GM21447 (cell line): ENCODE data around the gene SLCO4C1.

Source experiments
- ATAC-seq: cut with Tn5 transposase; IDR thresholded peaks from one replicate; pipeline ENCODE4 v1.9.1; 2021; ENCODE audit not compliant: unreplicated experiment

The SLCO4C1 gene

DNA sequence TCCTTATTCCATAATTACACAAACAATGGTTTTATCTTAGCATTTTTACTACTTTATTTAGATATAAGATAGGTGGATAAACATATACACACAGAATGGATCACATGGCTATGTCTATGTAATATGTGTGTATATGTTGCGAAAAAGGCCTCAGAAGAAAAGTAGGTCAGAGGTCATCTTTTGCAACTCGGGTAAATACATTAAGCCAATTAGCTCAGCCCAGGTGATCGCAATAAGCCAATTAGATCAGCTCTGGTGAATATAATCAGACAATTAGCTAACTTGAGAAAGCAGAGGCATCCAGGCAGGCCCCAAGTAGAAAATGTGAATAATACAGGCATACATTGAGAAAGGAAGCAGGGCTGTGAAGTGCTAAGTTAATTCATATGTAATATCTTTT lies 24.3 kb downstream of the SLCO4C1 start:
- no peak for ATAC-seq

DNA sequence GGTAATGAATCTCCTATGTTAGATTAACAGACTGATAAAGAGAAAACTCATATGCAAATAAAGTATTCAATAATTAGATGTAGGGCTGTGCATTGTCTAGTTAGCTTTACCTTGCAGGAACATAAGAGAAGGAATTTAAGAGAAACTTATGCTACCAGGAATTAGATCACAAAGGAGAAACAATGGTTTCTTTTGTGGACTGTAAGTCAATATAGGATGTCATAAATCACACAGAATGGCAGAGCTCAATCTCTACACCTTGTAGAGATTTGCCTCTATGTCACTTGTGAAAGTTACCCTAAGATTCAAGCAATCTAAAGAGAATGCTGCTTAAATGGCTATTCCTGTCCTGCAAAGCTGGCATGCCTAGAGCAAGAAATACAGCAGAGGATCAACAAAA lies 26.0 kb downstream of the SLCO4C1 start:
- ATAC-seq: no peak

DNA sequence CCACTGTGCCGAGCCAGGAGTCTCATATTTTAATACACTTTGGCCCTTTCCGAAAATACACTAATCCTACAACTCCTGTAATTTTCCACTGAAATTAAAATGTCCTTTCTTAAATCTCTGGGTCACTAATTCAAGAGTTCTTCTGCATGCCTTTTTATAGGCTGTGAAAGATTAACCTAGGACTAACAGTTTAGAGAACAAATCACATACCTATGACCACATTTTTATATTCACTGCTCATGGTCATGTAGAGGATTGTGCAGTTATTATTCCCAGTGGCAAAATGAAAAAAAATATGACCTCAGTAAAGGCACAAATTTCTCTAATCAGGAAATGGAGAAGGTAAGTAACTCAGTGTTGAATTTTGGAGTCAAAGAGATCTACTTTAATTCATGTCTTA lies 33.4 kb downstream of the SLCO4C1 start:
- ATAC-seq: no peak

DNA sequence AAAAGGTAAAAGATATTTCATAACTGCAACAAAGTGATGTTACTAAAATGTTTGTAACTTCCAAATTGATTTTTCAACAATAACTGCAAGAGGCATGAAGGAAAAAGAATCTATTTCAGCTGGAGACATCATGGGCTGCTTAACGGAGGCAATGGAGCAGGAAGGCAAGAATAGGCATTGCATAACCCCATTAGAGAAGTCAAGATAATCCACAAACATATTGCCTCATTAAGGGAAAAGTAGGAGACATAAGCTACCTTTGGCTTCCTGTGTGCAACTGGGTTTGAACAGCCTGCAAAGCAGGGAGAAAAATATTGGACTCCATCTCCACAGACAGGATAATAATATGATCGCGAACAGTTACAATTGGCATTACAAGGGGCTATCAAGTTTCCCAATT lies 46.7 kb downstream of the SLCO4C1 start:
- no peak for ATAC-seq

DNA sequence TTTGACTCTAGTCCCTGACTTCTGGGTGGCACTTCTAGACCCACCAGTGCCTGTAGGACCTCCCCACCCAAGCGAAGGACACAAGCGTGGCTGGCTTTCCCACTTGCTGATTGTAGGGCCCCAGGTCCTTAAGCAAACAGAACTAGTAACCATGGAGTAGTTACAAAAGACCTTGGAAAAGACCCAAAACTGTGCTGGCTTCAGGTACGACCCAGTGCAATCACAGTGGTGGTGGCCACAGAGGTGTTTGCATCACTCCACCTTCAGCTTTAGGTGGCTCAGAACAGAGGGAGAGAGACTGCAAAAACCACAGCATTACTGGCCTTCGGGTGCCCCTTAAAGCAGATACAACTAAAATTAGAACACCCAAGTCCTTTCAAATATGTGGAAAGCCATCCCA lies 52.9 kb downstream of the SLCO4C1 start:
- no peak for ATAC-seq

DNA sequence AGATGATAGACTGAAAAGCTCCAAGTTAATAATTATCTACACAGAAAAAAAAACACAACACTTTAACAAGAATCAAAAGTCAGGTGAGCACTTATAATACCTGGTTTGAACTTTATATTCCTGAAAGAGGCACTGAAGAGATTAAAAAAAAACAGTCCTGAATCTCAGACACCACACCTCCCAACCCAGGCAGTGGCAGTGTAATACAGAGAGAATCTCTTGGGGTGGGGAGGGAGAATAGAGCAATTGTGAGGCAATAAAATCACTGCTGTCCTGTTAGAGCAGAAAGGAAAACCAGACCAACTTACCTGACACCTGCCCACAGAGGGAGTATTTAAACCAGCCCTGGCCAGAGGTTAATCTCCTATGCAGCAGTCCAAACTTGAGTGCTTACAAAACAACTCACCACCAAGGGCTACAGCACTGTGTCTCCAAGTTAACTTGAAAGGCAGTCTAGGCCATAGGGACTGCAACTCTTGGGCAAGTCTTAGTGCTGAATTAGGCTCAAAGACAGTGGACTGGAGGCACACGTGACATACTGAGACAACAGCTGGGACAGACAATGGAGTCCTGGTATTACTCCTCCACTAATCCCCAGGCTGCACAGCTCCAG lies 54.2 kb downstream of the SLCO4C1 start:
- ATAC-seq: no peak

DNA sequence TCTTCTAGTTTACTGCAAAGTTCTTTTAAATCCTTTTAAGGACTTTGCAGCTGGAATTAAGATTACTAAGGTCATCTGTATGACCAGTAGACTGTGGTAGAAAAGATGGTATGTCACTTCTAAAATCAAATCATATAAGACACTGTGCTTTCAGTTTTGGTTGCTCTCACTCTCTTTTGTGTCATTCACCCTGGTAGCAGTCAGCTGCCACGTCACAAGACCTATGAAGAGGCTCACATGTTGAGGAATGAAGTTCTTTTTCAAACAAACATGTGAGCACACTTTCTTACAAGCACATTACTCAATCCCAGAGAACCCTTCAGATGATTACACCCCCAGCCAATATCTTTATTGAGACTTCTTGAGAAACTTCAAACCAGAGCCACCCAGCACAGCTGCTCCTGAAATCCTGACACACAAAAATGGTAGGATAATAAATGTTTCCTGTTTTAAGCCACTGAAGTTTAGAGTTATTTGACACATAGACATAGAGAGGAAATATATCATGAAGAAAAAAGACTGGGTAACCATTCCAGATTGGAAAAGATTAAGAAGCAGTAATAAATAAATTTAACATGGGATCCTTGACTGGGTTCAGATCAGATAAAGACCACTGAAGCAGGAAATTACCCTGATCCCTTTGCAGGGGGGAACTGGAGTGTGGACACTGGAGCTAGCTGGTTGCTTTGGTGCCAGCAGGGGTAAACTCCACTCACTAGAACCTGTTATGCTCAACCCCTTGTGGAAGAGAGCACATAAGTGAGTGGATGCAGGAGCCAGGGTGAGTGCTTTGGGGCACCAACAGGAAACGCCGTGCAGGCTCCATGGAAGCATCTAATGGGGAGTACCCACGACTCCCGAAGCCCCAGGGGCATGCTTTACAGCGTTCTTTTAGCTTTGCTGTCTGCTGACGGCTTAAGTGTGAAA lies 64.1 kb downstream of the SLCO4C1 start:
- ATAC-seq: peak; percentile 83

DNA sequence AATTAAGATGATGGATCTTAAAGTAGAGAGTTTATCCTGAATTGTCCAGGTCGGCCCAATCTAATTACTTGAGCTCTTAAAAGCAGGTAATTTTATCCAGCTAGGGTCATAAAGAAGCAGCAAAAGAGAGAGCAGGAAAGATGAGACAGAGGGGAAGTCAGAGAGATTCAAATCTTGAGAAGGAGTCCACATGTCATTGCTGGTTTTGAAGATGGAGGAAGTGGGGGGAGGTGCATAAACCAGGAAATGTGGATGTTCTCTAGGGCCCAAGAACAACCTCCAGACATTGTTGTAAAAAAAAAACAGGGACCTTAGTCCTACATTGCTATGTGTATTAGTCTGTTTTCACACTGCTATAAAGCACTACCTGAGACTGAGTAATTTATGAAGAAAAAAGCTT lies 66.4 kb downstream of the SLCO4C1 start:
- no peak for ATAC-seq

DNA sequence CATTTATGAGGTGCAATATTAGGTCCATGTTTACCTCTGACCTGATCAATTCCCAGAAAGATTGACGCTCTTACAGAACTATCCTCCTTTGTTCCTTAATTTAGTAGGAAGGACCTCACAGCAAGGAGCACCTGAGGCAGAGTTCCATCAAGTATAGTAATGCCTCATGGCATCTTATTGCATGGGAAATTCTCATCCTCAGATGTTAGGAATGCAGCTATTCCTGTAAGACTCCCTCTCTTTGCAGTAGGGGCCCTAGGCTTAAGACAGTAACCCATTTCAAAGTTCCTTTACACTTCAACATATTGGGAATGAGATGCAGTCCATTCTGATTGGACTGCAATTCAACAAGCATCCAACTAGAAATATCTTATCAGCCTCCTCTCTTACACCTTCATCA lies 69.8 kb downstream of the SLCO4C1 start:
- no peak for ATAC-seq

DNA sequence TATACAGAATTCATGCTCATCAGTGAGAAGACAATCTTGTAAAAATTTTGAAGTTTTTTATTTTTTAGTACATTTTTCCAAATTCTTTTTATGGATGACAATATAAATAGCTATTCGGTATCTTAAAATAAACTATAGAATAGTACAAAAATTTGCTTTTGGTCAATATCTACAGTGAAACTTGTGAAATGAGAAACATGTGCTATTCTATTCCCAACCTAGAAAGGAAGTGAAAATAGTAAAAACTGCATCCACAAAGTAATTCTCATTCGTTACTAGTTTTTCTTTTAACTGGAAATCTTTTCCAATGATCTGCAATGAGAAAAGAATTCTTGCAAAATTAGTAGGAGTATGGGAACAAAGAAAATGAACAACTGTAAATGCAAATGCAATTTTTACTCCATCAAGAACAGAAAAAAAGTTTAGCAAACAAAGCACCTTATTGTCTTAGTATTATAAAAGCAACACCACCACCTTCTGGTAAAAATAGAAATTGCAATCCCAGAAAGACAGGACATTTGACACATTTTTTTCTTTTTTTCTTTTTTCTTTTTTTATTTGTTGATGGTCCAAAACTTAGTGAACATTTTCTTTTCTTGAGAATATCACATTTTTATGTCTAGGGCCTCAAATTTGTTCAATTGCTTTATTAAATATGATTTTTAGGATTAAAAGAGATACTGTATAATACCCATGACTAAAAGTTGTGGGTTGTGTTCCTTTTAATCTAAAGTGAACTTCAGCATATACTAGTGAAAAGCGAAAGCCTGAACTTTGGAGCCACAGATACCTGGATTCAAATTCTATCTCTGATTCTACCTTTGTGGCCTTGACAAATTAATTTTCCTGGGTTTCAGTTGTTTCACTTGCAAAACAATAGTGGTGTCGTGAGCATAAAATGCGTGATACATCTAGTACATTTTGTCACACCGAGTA lies 72.3 kb downstream of the SLCO4C1 start:
- no peak for ATAC-seq

DNA sequence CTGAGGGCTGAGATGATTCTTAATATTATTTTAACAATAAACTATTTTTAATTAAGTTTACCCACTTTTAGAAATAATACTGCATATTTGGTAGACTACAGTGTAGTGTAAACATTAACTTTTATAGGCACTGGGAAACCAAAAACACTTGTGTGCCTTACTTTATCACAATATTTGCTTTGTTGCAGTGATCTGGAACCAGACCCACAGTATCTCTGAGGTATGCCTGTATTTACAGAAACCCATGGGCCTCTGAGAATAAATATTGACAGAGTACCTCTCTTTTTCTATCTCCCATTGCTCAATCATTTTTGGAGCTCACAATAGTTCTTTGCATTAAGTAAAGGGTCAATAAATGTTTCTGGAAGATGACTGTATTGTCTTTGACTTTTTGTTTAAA lies 73.3 kb downstream of the SLCO4C1 start:
- ATAC-seq: no peak

DNA sequence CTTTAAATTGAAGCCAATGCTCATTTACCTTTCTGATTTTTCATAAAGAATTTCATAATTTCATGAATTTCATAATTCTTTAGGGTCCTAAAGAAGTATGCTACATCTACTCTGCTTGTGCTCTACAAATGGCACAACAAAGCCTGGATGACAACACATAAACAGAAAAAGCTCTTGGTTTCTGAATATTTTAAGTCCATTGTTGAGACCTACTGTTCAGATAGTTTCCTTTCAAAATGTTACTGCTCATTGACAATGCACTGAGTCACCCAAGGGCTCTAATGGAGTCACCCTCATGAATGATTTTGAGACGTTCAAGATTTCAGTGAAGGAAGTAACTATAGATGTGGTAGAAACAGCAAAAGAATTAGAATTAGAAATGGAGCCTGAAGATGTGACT lies 74.1 kb downstream of the SLCO4C1 start:
- ATAC-seq: no peak

DNA sequence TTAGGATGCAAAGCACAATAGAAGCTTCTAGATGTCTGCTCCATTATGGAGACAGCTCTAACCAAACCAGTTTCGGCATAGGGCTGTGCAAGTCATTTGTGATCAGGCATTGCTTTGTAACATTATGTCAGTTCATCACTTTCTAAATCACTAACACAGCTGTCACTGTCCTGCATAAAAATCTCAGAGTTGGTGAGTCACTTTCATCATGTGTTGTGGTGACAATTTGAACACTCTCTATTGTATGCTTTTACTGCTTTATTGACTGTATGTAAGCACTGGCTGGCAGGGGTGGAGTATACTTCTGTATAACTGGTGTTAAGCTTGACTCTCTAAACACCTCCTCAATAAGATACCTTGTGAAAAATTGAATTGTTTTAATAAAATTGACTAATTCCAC lies 77.9 kb downstream of the SLCO4C1 start:
- no peak for ATAC-seq

DNA sequence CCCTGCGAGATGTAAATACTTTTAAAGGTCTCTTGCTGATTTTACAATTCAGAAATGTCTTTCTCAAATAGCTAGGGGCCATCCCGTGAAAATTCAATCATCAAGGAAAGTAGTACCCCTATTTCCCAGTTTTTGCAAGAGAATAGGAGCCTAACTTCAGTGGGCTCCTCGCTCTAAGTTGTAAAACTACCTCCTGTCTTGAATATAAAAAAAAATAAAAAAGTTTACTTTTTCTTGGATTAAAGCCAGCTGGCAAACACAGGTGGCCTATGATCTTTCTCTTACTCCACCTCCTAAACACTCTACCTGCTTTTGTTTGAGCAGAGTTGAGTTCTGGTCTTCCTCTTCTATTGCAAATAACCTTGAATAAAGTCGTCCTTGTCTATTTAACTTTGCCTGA lies 79.4 kb downstream of the SLCO4C1 start:
- ATAC-seq: no peak

DNA sequence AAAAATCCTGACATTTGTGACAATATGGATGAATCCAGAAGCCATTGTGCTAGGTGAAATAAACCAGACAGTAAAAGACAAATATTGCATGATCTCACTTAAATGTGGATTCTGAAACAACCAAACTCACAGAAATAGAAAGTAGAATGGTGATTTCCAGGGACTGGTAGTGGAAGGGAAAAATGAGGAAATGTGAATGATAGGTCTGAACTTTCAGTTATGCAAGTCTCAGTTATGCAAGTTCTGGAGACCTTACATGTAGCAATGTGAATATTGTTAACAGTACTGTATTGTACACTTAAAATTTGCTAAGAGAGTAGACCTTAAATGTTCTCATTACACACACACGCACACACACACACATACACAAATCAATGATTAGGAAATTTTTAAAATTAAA lies 84.9 kb downstream of the SLCO4C1 start:
- no peak for ATAC-seq

DNA sequence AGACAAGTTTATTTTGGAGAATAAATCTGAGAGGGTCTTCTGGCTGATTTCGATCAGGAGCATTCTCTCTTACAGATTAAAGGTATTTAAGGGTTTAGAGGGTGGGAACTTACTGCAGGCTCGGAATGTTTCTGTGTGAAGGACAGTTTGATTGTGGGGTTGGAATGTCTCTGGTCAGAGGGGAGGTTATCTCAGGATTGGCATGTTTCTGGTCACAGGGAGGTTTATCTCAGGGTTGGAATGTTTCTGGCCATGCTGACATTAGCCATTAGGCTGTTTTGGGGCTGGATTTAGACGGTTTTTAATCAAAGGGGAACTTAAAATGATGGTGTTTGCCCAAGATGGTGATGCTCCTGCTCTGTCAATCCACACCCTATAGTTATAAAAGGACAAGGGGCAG lies 95.2 kb downstream of the SLCO4C1 start:
- no peak for ATAC-seq

DNA sequence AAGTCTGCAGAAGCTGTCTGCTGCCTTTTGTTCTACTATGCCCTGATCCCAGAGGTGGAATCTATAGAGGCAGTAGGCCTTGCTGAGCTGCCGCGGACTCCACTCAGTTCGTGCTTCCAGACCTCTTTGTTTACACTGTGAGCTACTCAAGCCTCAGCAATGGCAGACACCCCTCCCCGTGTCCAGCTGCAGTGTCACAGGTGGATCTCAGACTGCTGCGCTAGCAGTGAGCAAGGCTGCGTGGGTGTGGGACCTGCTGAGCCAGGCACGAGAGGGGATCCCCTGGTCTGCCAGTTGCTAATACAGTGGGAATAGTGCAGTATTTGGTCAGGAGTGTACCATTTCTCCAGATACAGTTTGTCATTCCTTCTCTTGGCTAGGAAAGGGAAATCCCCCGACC lies 99.6 kb downstream of the SLCO4C1 start:
- ATAC-seq: no peak
